Measurements from ENCODE around the gene IQSEC1.

IQSEC1 gene

GRCh38 chr3:12981306-12982275 is 91.6 kb downstream of the IQSEC1 start:
- DNase-seq = no peak

- DNase-seq = no peak
These were observed 92.5 kb downstream of the IQSEC1 start for GRCh38 chr3:12980596-12981290.

- DNase-seq = no peak
These were observed 93.2 kb downstream of the IQSEC1 start for GRCh38 chr3:12979947-12980487.

GRCh38 chr3:12979151-12979946 is 93.9 kb downstream of the IQSEC1 start:
- no peak for DNase-seq

- DNase-seq = no peak
These were observed 94.5 kb downstream of the IQSEC1 start for GRCh38 chr3:12978682-12979081.

GRCh38 chr3:12977117-12977808 is 96.0 kb downstream of the IQSEC1 start:
- DNase-seq = no peak

GRCh38 chr3:12975748-12976522 is 97.3 kb downstream of the IQSEC1 start:
- no peak for DNase-seq

- DNase-seq = no peak
These were observed 98.4 kb downstream of the IQSEC1 start for GRCh38 chr3:12974819-12975218.

- no peak for DNase-seq
These were observed 98.9 kb downstream of the IQSEC1 start for GRCh38 chr3:12974334-12974733.

- no peak for DNase-seq
These were observed 99.4 kb downstream of the IQSEC1 start for GRCh38 chr3:12973827-12974226.

- no peak for DNase-seq
These were observed 100.2 kb downstream of the IQSEC1 start for GRCh38 chr3:12972781-12973702.

- no peak for DNase-seq
These were observed 101.2 kb downstream of the IQSEC1 start for GRCh38 chr3:12972043-12972442.

- no peak for DNase-seq
These were observed 102.5 kb downstream of the IQSEC1 start for GRCh38 chr3:12970684-12971083.

GRCh38 chr3:12969486-12969885 is 103.7 kb downstream of the IQSEC1 start:
- no peak for DNase-seq

GRCh38 chr3:12968541-12968940 is 104.7 kb downstream of the IQSEC1 start:
- no peak for DNase-seq

- DNase-seq = peak; percentile 75 to 92 (median 85)
These were observed 105.5 kb downstream of the IQSEC1 start for GRCh38 chr3:12967606-12968351.

GRCh38 chr3:12966847-12967605 is 106.2 kb downstream of the IQSEC1 start:
- DNase-seq = no peak

- no peak for DNase-seq
These were observed 107.0 kb downstream of the IQSEC1 start for GRCh38 chr3:12965999-12966846.

Data from T-helper 2 cell (primary cell).